Left ventricle myocardium superior (tissue), 1 donor: Measurements from ENCODE around the gene IL2RG. TPM values are rescaled to one million over a fixed set of nuclear protein-coding genes. Genes with fewer than 3 reads are reported as not detected.

ENCODE experiments used
- ATAC-seq: fragments of 200-7000 bp; cut with Tn5 transposase; one replicate; pipeline ENCODE4 v1.9.1; 2020; ENCODE audit warnings: mild to moderate bottlenecking, moderate library complexity
- DNase-seq: peaks from one replicate; pipeline ENCODE4 v3.0.0-alpha.2; 2020
- intact Hi-C: fragments of 100-400 bp; cut with micrococcal nuclease; formaldehyde crosslinking; loops from one replicate; pipeline ENCODE4 v1.11.0; 2022
- total RNA-seq: library from RNA; stranded (reverse); fragmentation: NEBNext Ultra II Directional; extraction: Animal tissue kit (Norgen Biotek cat#: 25700); gene quantifications from one replicate; pipeline ENCODE4 v1.2.1, GENCODE V29; 2021
- donor health status: DM: no; HTN: yes; CAD: no; lungs with severe emphysema.

The IL2RG gene
- total RNA-seq, 1 donor from 2014 or later, result 3.0 TPM

- DNase-seq (no peak), ATAC-seq (no peak)
- intact Hi-C loops, result no loop called here
Observed at GRCh38 chrX:71111921-71112431, 599 bp upstream of the IL2RG start.

DNA sequence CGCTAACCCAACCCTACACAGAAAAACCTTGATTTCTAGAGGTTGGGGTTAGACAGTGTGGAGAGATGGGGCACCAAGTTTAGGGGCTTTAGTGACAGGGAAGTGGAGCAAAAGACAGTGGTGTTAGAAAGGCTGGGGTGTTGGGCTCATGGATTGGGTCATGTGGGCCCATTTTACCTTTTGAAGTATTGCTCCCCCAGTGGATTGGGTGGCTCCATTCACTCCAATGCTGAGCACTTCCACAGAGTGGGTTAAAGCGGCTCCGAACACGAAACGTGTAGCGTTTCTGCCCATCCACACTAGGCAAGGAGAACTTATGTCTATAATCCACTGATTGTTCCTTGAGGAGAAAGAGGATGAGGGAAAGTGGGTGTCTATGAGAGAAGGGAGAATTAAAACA lies 2.3 kb downstream of the IL2RG start:
- ATAC-seq, result no peak
- no peak for DNase-seq
- intact Hi-C loops, result no loop called here

GRCh38 chrX:71107762-71108360 lies 3.5 kb downstream of the IL2RG start:
- DNase-seq (no peak), ATAC-seq (peak; percentile 37)
- intact Hi-C loops, result no loop called here

GRCh38 chrX:71107245-71107644 lies 4.1 kb downstream of the IL2RG start:
- ATAC-seq, result no peak
- DNase-seq, result no peak
- intact Hi-C loops, result no loop called here

- DNase-seq (no peak), ATAC-seq (no peak)
- intact Hi-C loops, result no loop called here
Observed at GRCh38 chrX:71106427-71106826, 5.0 kb downstream of the IL2RG start, which contains the start of gene CXorf65. Gene CXorf65, minus strand, starts transcription at chrX:71106740. Its CDS starts 184 bp downstream, at chrX:71106556.

DNA sequence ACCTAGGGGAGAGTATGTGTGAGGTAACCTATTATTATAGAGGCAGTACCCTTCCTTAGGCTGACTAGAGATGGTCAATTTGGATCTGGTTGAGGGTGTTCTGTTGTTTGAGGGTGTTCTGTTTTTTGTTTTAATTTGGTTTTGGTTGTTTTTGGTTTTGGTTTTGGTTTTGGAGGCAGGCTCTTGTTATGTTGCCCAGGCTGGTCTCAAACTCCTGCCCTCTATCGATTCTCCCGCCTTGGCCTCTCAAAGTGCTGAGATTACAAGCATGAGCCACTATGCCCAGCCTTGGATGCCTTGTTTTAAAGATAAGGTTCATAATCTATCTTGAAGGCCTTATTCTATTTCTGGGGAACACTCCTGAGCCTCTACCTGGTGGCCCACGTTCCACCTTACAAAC lies 5.7 kb downstream of the IL2RG start:
- no peak for ATAC-seq
- intact Hi-C loops, result no loop called here
- DNase-seq, result no peak

DNA sequence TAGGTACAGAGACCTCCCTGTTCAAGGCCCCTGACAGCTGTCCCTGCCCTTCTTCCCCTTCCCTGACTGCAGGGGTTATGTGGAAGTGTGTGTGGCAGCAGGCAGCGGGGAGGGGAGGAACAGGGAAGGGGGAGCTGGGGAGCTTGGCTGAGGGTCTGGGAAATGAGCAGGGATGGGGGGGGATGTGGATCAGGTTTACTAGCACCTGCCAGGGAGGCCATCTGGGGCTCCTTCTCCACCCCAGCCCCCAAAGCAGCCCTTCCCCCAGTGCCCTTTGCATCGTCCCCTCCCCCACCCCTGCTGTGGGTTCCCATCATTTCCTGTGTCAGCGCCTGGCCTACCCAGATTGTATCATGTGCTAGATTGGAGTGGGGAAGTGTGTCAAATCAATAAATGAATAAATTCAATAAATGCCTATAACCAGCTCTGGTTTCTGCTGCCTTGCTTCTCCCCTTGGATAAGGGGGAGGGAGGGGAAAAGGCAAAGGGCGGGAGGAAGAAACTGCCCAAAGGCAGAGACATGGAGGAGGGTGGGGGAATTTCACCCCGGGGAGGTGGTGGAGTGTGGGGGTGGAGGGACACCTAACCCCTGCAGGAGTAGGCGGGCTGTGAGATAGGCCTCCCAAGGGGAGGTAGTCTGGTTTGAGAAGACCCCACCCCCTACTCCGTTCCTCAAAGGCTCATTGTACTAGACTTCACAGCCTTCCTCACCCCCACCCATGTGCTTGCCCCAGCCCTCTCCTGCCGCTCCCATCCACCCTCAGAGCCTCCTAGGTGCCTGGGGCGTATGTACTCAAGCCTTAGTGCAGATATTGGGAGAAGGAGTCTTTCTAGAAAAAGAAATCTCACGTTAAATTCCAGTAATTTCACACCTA lies 8.0 kb downstream of the IL2RG start:
- no peak for DNase-seq
- intact Hi-C loops, result no loop called here
- ATAC-seq, result peak; percentile 41

- intact Hi-C loops, result no loop called here
- DNase-seq, result no peak
- ATAC-seq, result no peak
Observed at GRCh38 chrX:71102292-71102691, 9.1 kb downstream of the IL2RG start.

DNA sequence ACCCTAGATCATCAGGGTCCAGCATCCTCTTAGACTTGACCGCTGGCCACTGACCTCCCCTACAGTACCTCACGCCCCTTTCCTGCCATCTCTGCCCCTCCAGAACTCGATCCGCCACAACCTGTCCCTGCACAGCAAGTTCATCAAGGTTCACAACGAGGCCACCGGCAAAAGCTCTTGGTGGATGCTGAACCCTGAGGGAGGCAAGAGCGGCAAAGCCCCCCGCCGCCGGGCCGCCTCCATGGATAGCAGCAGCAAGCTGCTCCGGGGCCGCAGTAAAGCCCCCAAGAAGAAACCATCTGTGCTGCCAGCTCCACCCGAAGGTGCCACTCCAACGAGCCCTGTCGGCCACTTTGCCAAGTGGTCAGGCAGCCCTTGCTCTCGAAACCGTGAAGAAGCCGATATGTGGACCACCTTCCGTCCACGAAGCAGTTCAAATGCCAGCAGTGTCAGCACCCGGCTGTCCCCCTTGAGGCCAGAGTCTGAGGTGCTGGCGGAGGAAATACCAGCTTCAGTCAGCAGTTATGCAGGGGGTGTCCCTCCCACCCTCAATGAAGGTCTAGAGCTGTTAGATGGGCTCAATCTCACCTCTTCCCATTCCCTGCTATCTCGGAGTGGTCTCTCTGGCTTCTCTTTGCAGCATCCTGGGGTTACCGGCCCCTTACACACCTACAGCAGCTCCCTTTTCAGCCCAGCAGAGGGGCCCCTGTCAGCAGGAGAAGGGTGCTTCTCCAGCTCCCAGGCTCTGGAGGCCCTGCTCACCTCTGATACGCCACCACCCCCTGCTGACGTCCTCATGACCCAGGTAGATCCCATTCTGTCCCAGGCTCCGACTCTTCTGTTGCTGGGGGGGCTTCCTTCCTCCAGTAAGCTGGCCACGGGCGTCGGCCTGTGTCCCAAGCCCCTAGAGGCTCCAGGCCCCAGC lies 10.5 kb downstream of the IL2RG start:
- ATAC-seq, result no peak
- intact Hi-C loops, result no loop called here
- DNase-seq, result no peak

DNA sequence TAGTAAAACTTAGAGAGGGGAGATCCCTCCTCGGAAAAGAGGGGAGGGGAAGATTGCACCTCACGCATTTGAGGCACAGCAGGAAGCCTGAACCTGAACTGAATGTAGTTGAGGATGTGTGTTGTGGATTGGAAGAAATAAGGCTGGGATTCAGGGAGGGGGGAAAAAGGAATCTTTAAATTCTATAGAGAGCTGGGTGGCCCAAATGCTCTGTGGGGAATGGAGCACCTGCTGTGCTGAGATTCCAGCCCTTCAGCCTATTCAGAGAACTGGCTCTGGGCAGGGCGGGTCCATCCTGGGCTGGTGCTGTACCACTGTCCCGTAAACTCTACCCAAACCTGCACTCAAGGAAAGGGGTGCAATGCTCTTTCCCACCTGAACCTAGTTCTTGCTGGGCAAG lies 11.6 kb downstream of the IL2RG start:
- DNase-seq (no peak), ATAC-seq (no peak)
- intact Hi-C loops, result no loop called here

DNA sequence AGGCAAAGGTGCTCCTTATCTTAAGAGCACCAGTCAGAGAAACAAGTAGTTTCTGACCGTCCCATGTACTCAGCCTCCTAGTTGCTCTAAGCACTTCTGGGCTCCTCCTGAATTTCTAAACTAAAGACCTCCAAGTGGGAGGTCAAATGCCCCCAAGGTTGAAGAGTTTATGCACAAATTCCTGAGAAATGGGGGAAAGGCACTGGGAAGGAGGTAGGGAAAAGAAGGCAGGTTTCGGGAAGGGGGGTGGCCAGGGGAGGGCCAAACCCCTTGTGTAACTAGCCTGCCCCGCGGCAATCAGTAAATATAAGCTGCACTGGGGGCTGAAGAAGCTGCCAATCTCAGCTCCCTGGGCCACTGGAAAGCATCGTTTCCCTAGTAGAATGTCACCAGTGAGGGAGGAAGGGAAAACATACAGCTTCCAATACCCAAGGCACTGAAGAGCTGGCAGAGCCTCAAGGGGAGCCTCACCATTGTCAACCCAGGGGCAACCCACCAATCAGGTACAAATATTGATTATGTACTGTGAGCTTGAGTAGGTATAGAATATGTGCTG lies 12.3 kb downstream of the IL2RG start:
- no peak for ATAC-seq
- intact Hi-C loops, result no loop called here

GRCh38 chrX:71098302-71098701 lies 13.1 kb downstream of the IL2RG start:
- intact Hi-C loops, result no loop called here
- DNase-seq (peak; percentile 61), ATAC-seq (peak; percentile 18)

More for the DNA sequence above, 12.3 kb downstream of the IL2RG start:
- DNase-seq, result no peak

GRCh38 chrX:71096760-71097032 lies 14.7 kb downstream of the IL2RG start:
- no peak for DNase-seq
- intact Hi-C loops, result no loop called here
- peak; percentile 6 for ATAC-seq

GRCh38 chrX:71095981-71096759 lies 15.2 kb downstream of the IL2RG start:
- intact Hi-C loops, result no loop called here

GRCh38 chrX:71095555-71095980 lies 15.8 kb downstream of the IL2RG start, which contains the start of gene FOXO4:
Gene FOXO4, plus strand, starts transcription at chrX:71095851. Its CDS starts 678 bp downstream, at chrX:71096529.
- ATAC-seq (peak; percentile 98), DNase-seq (peak; percentile 94)
- intact Hi-C loops, result no loop called here

More at GRCh38 chrX:71095981-71096759, 15.2 kb downstream of the IL2RG start:
- ATAC-seq, result peak; percentile 92
- DNase-seq, result no peak

DNA sequence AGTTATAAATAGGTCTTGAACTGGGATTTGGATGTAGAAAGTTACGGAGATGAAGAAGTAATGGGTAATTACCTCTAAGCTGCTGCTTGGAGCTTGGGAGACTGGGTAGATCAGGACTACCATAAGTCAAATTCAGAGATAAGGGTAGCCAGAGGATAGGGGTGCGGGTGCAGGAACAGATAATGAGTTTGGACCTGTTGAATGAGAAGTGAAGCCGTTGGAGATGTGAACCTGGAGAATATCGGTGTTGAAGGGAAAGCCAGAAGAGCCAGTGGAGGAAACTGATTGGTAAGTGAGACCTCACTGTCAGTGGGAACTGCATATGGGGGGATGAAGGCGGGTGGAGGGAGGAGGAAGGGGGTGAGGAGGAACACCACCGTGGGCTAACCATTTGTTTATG lies 16.3 kb downstream of the IL2RG start:
- intact Hi-C loops, result no loop called here
- ATAC-seq (no peak), DNase-seq (no peak)

DNA sequence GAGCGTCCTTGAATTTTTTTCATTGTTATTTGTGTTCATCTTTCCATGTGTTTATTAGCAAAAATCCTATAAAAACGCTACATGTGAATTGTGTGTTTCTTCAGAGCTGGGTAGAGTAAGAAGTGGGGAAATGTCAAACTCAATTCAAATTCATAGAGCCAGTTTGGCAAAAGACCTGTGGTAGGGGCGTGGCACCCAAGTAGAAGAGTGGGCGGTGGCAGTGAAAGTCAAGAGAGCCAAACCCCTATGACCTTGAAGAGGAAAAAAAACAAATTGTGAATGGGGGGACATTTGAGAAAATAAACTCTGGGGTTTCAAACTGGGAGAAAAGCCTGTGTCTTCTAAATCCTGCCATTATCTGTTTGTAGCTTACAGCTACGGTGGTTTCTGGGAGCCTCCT lies 20.1 kb downstream of the IL2RG start:
- DNase-seq, result no peak
- no peak for ATAC-seq
- intact Hi-C loops, result no loop called here

GRCh38 chrX:71085900-71086299 lies 25.5 kb downstream of the IL2RG start:
- no peak for DNase-seq
- intact Hi-C loops, result no loop called here
- ATAC-seq, result no peak
